CD4-positive, alpha-beta T cell (primary cell): ENCODE data around the gene SLC12A7. TPM values are rescaled to one million over a fixed set of nuclear protein-coding genes. Genes with fewer than 3 reads are reported as not detected.

Experiments used
- ATAC-seq: fragments of 200-7000 bp; cut with Tn5 transposase; one replicate; pipeline ENCODE4 v1.10.0; 2022; ENCODE audit warnings: mild to moderate bottlenecking; ENCODE audit not compliant: poor library complexity
- CTCF ChIA-PET: fragments of 350-600 bp; sonication (Branson Sonifier 250); formaldehyde crosslinking; loops from one replicate; lab custom pipeline; 2021; ENCODE audit warnings: antibody characterized with exemption, inconsistent platforms; lab: Charles Lee
- POLR2A ChIA-PET: fragments of 350-600 bp; sonication (Branson Sonifier 250); formaldehyde crosslinking; loops from one replicate; lab custom pipeline; 2021; ENCODE audit warnings: antibody characterized with exemption, inconsistent platforms; lab: Charles Lee
- DNase-seq, 14 experiments: peaks; one replicate each; pipeline ENCODE4 v3.0.0-alpha.2; 2013 to 2020; ENCODE audit warnings: mixed read lengths in 2 of 14
- H3K27ac ChIP-seq, 2 donors: one replicate each; pipeline versions ENCODE4 v1.5.1 to v1.7.0; 2013; ENCODE audit warnings: low read length in 2 of 2, low read depth in 1 of 2, mild to moderate bottlenecking in 1 of 2
- H3K27me3 ChIP-seq, 2 experiments: 1 replicate in 1 of 2; 2 replicates in 1 of 2; pipeline versions ENCODE4 v1.6.1 to v1.7.0; 2013; ENCODE audit warnings: low read length in 2 of 2, control low read depth in 1 of 2, mild to moderate bottlenecking in 1 of 2, moderate library complexity in 1 of 2; ENCODE audit not compliant: insufficient read depth in 2 of 2, control insufficient read depth in 1 of 2
- H3K36me3 ChIP-seq: one replicate; pipeline ENCODE4 v1.6.1; 2013; ENCODE audit warnings: low read length, control low read depth; ENCODE audit not compliant: insufficient read depth
- H3K4me1 ChIP-seq: one replicate; pipeline ENCODE4 v1.6.1; 2013; ENCODE audit warnings: low read length, control low read depth; ENCODE audit not compliant: insufficient read depth
- H3K4me3 ChIP-seq: one replicate; pipeline ENCODE4 v1.5.1; 2013; ENCODE audit warnings: mild to moderate bottlenecking, low read length, moderate library complexity
- H3K9me3 ChIP-seq, 2 experiments: 1 replicate in 1 of 2; 2 replicates in 1 of 2; pipeline versions ENCODE4 v1.6.1 to v1.7.0; 2013; ENCODE audit warnings: low read length in 2 of 2, mild to moderate bottlenecking in 2 of 2, control low read depth in 1 of 2, moderate library complexity in 1 of 2; ENCODE audit not compliant: control insufficient read depth in 1 of 2, insufficient read depth in 1 of 2
- H3K27ac Mint-ChIP-seq: one replicate; pipeline ENCODE4 v1.8.0; 2020; ENCODE audit warnings: mixed read lengths
- H3K27me3 Mint-ChIP-seq: one replicate; pipeline ENCODE4 v1.8.0; 2021; ENCODE audit warnings: mixed read lengths
- H3K36me3 Mint-ChIP-seq: one replicate; pipeline ENCODE4 v1.8.0; 2021; ENCODE audit warnings: low read depth, mixed read lengths
- H3K4me1 Mint-ChIP-seq: one replicate; pipeline ENCODE4 v1.8.0; 2021; ENCODE audit warnings: low read depth, mixed read lengths
- H3K4me3 Mint-ChIP-seq: one replicate; pipeline ENCODE4 v1.8.0; 2020; ENCODE audit warnings: mild to moderate bottlenecking, mixed read lengths
- H3K9me3 Mint-ChIP-seq: one replicate; pipeline ENCODE4 v1.8.0; 2020; ENCODE audit warnings: mixed read lengths
- CTCF ChIP-seq: fragments of 200-600 bp; IDR thresholded peaks from one replicate; pipeline ENCODE4 v1.8.0; 2022; ENCODE audit warnings: antibody characterized with exemption, mild to moderate bottlenecking
- intact Hi-C, 2 experiments: fragments of 100-400 bp; cut with DNase I in 1 of 2; cut with micrococcal nuclease in 1 of 2; formaldehyde crosslinking; loops; one replicate each; pipeline versions ENCODE4 v1.15.1 to v1.9.0; 2023 to 2025; cut with DNase I, micrococcal nuclease
- total RNA-seq, 174 experiments: library from RNA in 2 of 174; stranded (reverse) in 2 of 174; gene quantifications; one replicate each; pipeline ENCODE4 v1.2.3 and lab custom pipeline; 2021 to 2026

Gene SLC12A7
- total RNA-seq, 2 experiments from 2014 or later, result 47.9 to 51.7 TPM

- Histone ChIP-seq H3K27me3 (peaks cover 45 to 67% of the 10 kb centered on the region in 2 experiments), H3K4me3 (no peak overlapping the region), H3K9me3 (peaks cover 0 to 27% of the 10 kb centered on the region in 2 experiments), H3K27ac (no peak overlapping the region), H3K36me3 (no peaks in the 10 kb centered on the region), H3K4me1 (peaks cover 41% of the 10 kb centered on the region)
- ChIA-PET POLR2A (no interaction called here), CTCF (no interaction called here)
- TF ChIP-seq CTCF, result no peak
- peaks cover 49% of the 10 kb centered on the region for H3K27me3 Mint-ChIP-seq
- intact Hi-C loops, result no loop called here
- ATAC-seq (no peak), DNase-seq (peak in 1 of 14 experiments; percentile 33)
- peak overlapping the region; percentile 82 for H3K4me3 Mint-ChIP-seq
- H3K27ac Mint-ChIP-seq, result no peak overlapping the region
- peaks cover 28% of the 10 kb centered on the region for H3K4me1 Mint-ChIP-seq
- H3K9me3 Mint-ChIP-seq, result no peaks in the 10 kb centered on the region
- no peaks in the 10 kb centered on the region for H3K36me3 Mint-ChIP-seq
These were observed 104.0 kb downstream of the SLC12A7 start for GRCh38 chr5:1007681-1008450.

GRCh38 chr5:1007221-1007680 lies 104.6 kb downstream of the SLC12A7 start:
- DNase-seq (peak in 1 of 14 experiments; percentile 25), ATAC-seq (no peak)
- H3K4me3 ChIP-seq, result no peak overlapping the region
- H3K36me3 ChIP-seq, result no peaks in the 10 kb centered on the region
- Mint-ChIP-seq H3K27me3 (peaks cover 49% of the 10 kb centered on the region), H3K4me3 (peak overlapping the region; percentile 38), H3K9me3 (no peaks in the 10 kb centered on the region), H3K4me1 (peaks cover 29% of the 10 kb centered on the region), H3K27ac (no peak overlapping the region), H3K36me3 (no peaks in the 10 kb centered on the region)
- no peak for TF ChIP-seq CTCF
- peaks cover 45 to 63% of the 10 kb centered on the region in 2 experiments for H3K27me3 ChIP-seq
- intact Hi-C loops, result no loop called here
- ChIA-PET CTCF (no interaction called here), POLR2A (no interaction called here)
- peaks cover 0 to 27% of the 10 kb centered on the region in 2 experiments for H3K9me3 ChIP-seq
- no peak overlapping the region for H3K27ac ChIP-seq
- peaks cover 41% of the 10 kb centered on the region for H3K4me1 ChIP-seq

- intact Hi-C loops, result no loop called here
- CTCF ChIA-PET, result no interaction called here
- Histone ChIP-seq H3K27ac (no peak overlapping the region), H3K4me3 (no peak overlapping the region), H3K36me3 (no peaks in the 10 kb centered on the region), H3K9me3 (peaks cover 0 to 27% of the 10 kb centered on the region in 2 experiments), H3K27me3 (peaks cover 45 to 57% of the 10 kb centered on the region in 2 experiments), H3K4me1 (peaks cover 41% of the 10 kb centered on the region)
- Mint-ChIP-seq H3K27me3 (peaks cover 44% of the 10 kb centered on the region), H3K27ac (no peak overlapping the region), H3K36me3 (no peaks in the 10 kb centered on the region), H3K4me1 (peaks cover 29% of the 10 kb centered on the region), H3K9me3 (no peaks in the 10 kb centered on the region), H3K4me3 (peak overlapping the region; percentile 54)
- no peak for TF ChIP-seq CTCF
- DNase-seq (peak in 1 of 14 experiments; percentile 28), ATAC-seq (no peak)
- POLR2A ChIA-PET, result no interaction called here
These were observed 105.2 kb downstream of the SLC12A7 start for GRCh38 chr5:1006656-1007071.
